Hepatocyte (in vitro differentiated cells): ENCODE data around the gene DIMT1.

ENCODE experiments used
- EZH2 ChIP-seq: fragments of 200-600 bp; sonication (generic); IDR thresholded peaks from 2 replicates; pipeline ENCODE4 v1.6.1; 2016; ENCODE audit warnings: antibody characterized with exemption, mild to moderate bottlenecking, borderline replicate concordance
- EZH2phosphoT487 ChIP-seq: fragments of 200-600 bp; sonication (generic); IDR thresholded peaks from one replicate; pipeline ENCODE4 v1.6.1; 2018; ENCODE audit warnings: antibody characterized with exemption, mild to moderate bottlenecking, low read depth, moderate library complexity; ENCODE audit not compliant: unreplicated experiment, severe bottlenecking
- TF ChIP-seq, protein P1 (sequence below): fragments of 200-600 bp; sonication (generic); IDR thresholded peaks from 2 replicates; pipeline ENCODE4 v1.5.1; 2016; ENCODE audit warnings: antibody characterized with exemption, mild to moderate bottlenecking; ENCODE audit not compliant: poor library complexity

- TF ChIP-seq, protein P1, sequence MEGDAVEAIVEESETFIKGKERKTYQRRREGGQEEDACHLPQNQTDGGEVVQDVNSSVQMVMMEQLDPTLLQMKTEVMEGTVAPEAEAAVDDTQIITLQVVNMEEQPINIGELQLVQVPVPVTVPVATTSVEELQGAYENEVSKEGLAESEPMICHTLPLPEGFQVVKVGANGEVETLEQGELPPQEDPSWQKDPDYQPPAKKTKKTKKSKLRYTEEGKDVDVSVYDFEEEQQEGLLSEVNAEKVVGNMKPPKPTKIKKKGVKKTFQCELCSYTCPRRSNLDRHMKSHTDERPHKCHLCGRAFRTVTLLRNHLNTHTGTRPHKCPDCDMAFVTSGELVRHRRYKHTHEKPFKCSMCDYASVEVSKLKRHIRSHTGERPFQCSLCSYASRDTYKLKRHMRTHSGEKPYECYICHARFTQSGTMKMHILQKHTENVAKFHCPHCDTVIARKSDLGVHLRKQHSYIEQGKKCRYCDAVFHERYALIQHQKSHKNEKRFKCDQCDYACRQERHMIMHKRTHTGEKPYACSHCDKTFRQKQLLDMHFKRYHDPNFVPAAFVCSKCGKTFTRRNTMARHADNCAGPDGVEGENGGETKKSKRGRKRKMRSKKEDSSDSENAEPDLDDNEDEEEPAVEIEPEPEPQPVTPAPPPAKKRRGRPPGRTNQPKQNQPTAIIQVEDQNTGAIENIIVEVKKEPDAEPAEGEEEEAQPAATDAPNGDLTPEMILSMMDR, result no peak
- no peak for TF ChIP-seq EZH2
- TF ChIP-seq EZH2phosphoT487, result no peak
These were observed 30.3 kb downstream of the DIMT1 start for GRCh38 chr5:62373382-62373781.
